Vagina (tissue), 2 donors: Measurements from ENCODE around the gene SLC12A8. TPM values are rescaled to one million over a fixed set of nuclear protein-coding genes. Genes with fewer than 3 reads are reported as not detected.
"Not testable (repeated sequence)": the region's sequence is repeated elsewhere in the genome, so short reads cannot be mapped to it uniquely, and the experiment has no call there.

Experiments used
- DNase-seq, 2 donors: peaks; one replicate each; pipeline ENCODE4 v3.0.0-alpha.2; 2017; ENCODE audit errors: extremely low spot score in 2 of 2
- H3K27ac ChIP-seq: fragments of 200-600 bp; sonication (generic); one replicate; pipeline ENCODE4 v1.5.1; 2019
- H3K27me3 ChIP-seq: fragments of 200-600 bp; sonication (generic); one replicate; pipeline ENCODE4 v1.5.1; 2019
- H3K36me3 ChIP-seq, 2 donors: fragments of 200-600 bp; sonication (generic); one replicate each; pipeline ENCODE4 v1.5.1; 2017 to 2019
- H3K4me1 ChIP-seq: fragments of 200-600 bp; sonication (generic); one replicate; pipeline ENCODE4 v1.5.1; 2019
- H3K4me3 ChIP-seq, 2 donors: fragments of 200-600 bp; sonication (generic); 1 replicate in 1 of 2; 2 replicates in 1 of 2; pipeline ENCODE4 v1.5.1; 2016 to 2019
- H3K9me3 ChIP-seq: fragments of 200-600 bp; sonication (generic); one replicate; pipeline ENCODE4 v1.5.1; 2019
- CTCF ChIP-seq, 3 experiments: fragments of 450-650 bp in 2 of 3; fragments of 200-600 bp in 1 of 3; sonication (generic) in 1 of 3; IDR thresholded peaks; one replicate each; pipeline ENCODE4 v1.5.1; 2017 to 2019; ENCODE audit warnings: antibody characterized with exemption in 3 of 3, mild to moderate bottlenecking in 2 of 3, moderate library complexity in 2 of 3
- POLR2A ChIP-seq, 2 donors: fragments of 450-650 bp; IDR thresholded peaks; one replicate each; pipeline ENCODE4 v1.6.1; 2017; ENCODE audit warnings: antibody characterized with exemption in 2 of 2, mild to moderate bottlenecking in 2 of 2, moderate library complexity in 2 of 2
- POLR2AphosphoS5 ChIP-seq, 2 donors: sonication (generic); formaldehyde crosslinking; IDR thresholded peaks; one replicate each; pipeline ENCODE4 v1.9.0; 2017; ENCODE audit warnings: antibody characterized with exemption in 2 of 2, mild to moderate bottlenecking in 2 of 2, low read depth in 1 of 2; ENCODE audit not compliant: insufficient read depth in 1 of 2
- intact Hi-C: fragments of 100-400 bp; cut with DNase I; formaldehyde crosslinking; loops from one replicate; pipeline ENCODE4 v1.15.1; 2023
- total RNA-seq: library from RNA; depleted of rRNA; stranded (reverse); fragments of >200 nt; gene quantifications from one replicate; pipeline ENCODE4 v1.2.3, GENCODE V29; 2016

Gene SLC12A8
- total RNA-seq, 1 donor from 2014 or later: 6.1 TPM

- no peak overlapping the region for H3K27ac ChIP-seq
- no peaks in the 10 kb centered on the region for H3K27me3 ChIP-seq
- no peak for DNase-seq
- no peaks in the 10 kb centered on the region for H3K9me3 ChIP-seq
- H3K4me3 ChIP-seq: no peak overlapping the region
- H3K36me3 ChIP-seq: no peaks in the 10 kb centered on the region
- no peaks in the 10 kb centered on the region for H3K4me1 ChIP-seq
- intact Hi-C loops: loop anchor here (10.0 kb wide), 1 partner anchor 164 kb away; the partner anchor contains the start of gene MUC13
- TF ChIP-seq POLR2A (IDR thresholded peaks at IDR 0.05) (no peak), POLR2AphosphoS5 (IDR thresholded peaks at IDR 0.05; ENCODE audit: insufficient read depth in 1 of 2, low read depth in 1 of 2) (no peak), CTCF (IDR thresholded peaks at IDR 0.05) (no peak)
Measured at GRCh38 chr3:125098611-125099291, 113.8 kb downstream of the SLC12A8 start.

- Histone ChIP-seq H3K4me3 (no peak overlapping the region), H3K27me3 (no peaks in the 10 kb centered on the region), H3K27ac (no peak overlapping the region), H3K4me1 (no peaks in the 10 kb centered on the region), H3K9me3 (no peaks in the 10 kb centered on the region), H3K36me3 (peaks cover 0 to 3% of the 10 kb centered on the region in 2 donors)
- no peak for DNase-seq
- TF ChIP-seq POLR2A (IDR thresholded peaks at IDR 0.05) (no peak), POLR2AphosphoS5 (IDR thresholded peaks at IDR 0.05; ENCODE audit: insufficient read depth in 1 of 2, low read depth in 1 of 2) (no peak), CTCF (IDR thresholded peaks at IDR 0.05) (no peak)
- intact Hi-C loops: loop anchor here (5.0 to 10.0 kb wide), 2 partner anchors 156 to 842 kb away; partner anchors contain the start of gene MUC13
Measured at GRCh38 chr3:125090649-125091048, 121.9 kb downstream of the SLC12A8 start.

GRCh38 chr3:125087768-125088391 lies 124.7 kb downstream of the SLC12A8 start:
- no peak for DNase-seq
- no peak overlapping the region for H3K4me3 ChIP-seq
- no peak for TF ChIP-seq POLR2A (IDR thresholded peaks at IDR 0.05)
- no peak for TF ChIP-seq POLR2AphosphoS5 (IDR thresholded peaks at IDR 0.05; ENCODE audit: insufficient read depth in 1 of 2, low read depth in 1 of 2)
- TF ChIP-seq CTCF (IDR thresholded peaks at IDR 0.05): no peak
- H3K9me3 ChIP-seq: no peaks in the 10 kb centered on the region
- H3K4me1 ChIP-seq: no peaks in the 10 kb centered on the region
- intact Hi-C loops: no loop called here
- H3K36me3 ChIP-seq: peaks cover 0 to 3% of the 10 kb centered on the region in 2 donors
- H3K27me3 ChIP-seq: no peaks in the 10 kb centered on the region
- H3K27ac ChIP-seq: no peak overlapping the region

GRCh38 chr3:125085166-125085565 lies 127.4 kb downstream of the SLC12A8 start:
- no peak for DNase-seq
- intact Hi-C loops: no loop called here
- H3K27ac ChIP-seq: no peak overlapping the region
- H3K4me3 ChIP-seq: no peak overlapping the region
- no peak for TF ChIP-seq POLR2AphosphoS5 (IDR thresholded peaks at IDR 0.05; ENCODE audit: insufficient read depth in 1 of 2, low read depth in 1 of 2)
- no peak for TF ChIP-seq POLR2A (IDR thresholded peaks at IDR 0.05)
- TF ChIP-seq CTCF (IDR thresholded peaks at IDR 0.05): no peak
- H3K36me3 ChIP-seq: no peaks in the 10 kb centered on the region
- no peaks in the 10 kb centered on the region for H3K9me3 ChIP-seq
- H3K4me1 ChIP-seq: no peaks in the 10 kb centered on the region
- no peaks in the 10 kb centered on the region for H3K27me3 ChIP-seq

GRCh38 chr3:125083776-125084175 lies 128.8 kb downstream of the SLC12A8 start:
- Histone ChIP-seq H3K36me3 (no peaks in the 10 kb centered on the region), H3K4me1 (no peaks in the 10 kb centered on the region), H3K27me3 (no peaks in the 10 kb centered on the region), H3K9me3 (no peaks in the 10 kb centered on the region), H3K27ac (no peak overlapping the region), H3K4me3 (no peak overlapping the region)
- intact Hi-C loops: no loop called here
- TF ChIP-seq CTCF (IDR thresholded peaks at IDR 0.05) (no peak), POLR2AphosphoS5 (IDR thresholded peaks at IDR 0.05; ENCODE audit: insufficient read depth in 1 of 2, low read depth in 1 of 2) (no peak), POLR2A (IDR thresholded peaks at IDR 0.05) (no peak)
- no peak for DNase-seq

- H3K9me3 ChIP-seq, H3K36me3 ChIP-seq, intact Hi-C loops, DNase-seq, H3K27me3 ChIP-seq, H3K4me1 ChIP-seq, H3K4me3 ChIP-seq, H3K27ac ChIP-seq: not testable (repeated sequence)
Measured at GRCh38 chr3:125082339-125082738, 130.2 kb downstream of the SLC12A8 start.
